HCT116 (cell line): ENCODE measurements around the gene RPTOR. TPM values are rescaled to one million over a fixed set of nuclear protein-coding genes. Genes with fewer than 3 reads are reported as not detected.

Experiments
- ATAC-seq: fragments of 200-7000 bp; cut with Tn5 transposase; 2 replicates; pipeline ENCODE4 v1.9.1; 2020; ENCODE audit warnings: mild to moderate bottlenecking, moderate library complexity
- BruUV-seq: library from RNA; stranded (reverse); fragments of 400-500 nt; replicated peaks from 2 replicates; lab custom pipeline; 2021; lab: Mats Ljungman, UMichigan
- CTCF ChIA-PET: fragments of 300-600 bp; sonication (Branson Sonifier 250); formaldehyde crosslinking; loops from one replicate; lab custom pipeline; 2021; ENCODE audit warnings: antibody characterized with exemption; lab: Charles Lee
- POLR2A ChIA-PET: fragments of 300-600, 350-600 bp; sonication (Branson Sonifier 250); formaldehyde crosslinking; loops from one replicate; lab custom pipeline; 2021; ENCODE audit warnings: antibody characterized with exemption; lab: Charles Lee
- RAD21 ChIA-PET, 2 experiments: fragments of 300-600 bp; sonication (Branson Sonifier 250); formaldehyde crosslinking; loops; one replicate each; lab custom pipeline; 2023; ENCODE audit warnings: low total read pairs in 2 of 2; ENCODE audit not compliant: uncharacterized antibody in 2 of 2, unreplicated experiment in 2 of 2, low non-redundant PET in 1 of 2; lab: Charles Lee
- DNase-seq: peaks from one replicate; pipeline ENCODE4 v3.0.0-alpha.2; 2010; ENCODE audit warnings: low read depth, low spot score
- H2AFZ ChIP-seq: fragments of 200-600 bp; shearing (Covaris generic), sonication (generic); 2 replicates; pipeline ENCODE4 v1.6.1; 2017; ENCODE audit warnings: low read depth, mixed run types, mixed read lengths, antibody characterized with exemption, low read length; ENCODE audit not compliant: poor library complexity, severe bottlenecking
- H3K27ac ChIP-seq: 2 replicates; pipeline ENCODE4 v1.5.1; 2012; ENCODE audit warnings: low read depth, low read length
- H3K27me3 ChIP-seq: fragments of 200-600 bp; sonication (generic); 2 replicates; pipeline ENCODE4 v1.6.1; 2016; ENCODE audit warnings: mixed run types, low read length, mixed read lengths; ENCODE audit not compliant: insufficient read depth
- H3K36me3 ChIP-seq, 2 experiments: fragments of 200-500 bp in 1 of 2; fragments of 200-600 bp in 1 of 2; sonication (Bioruptor generic) in 1 of 2; sonication (generic) in 1 of 2; 2 replicates each; pipeline versions ENCODE4 v1.5.1 to v1.6.1; 2014 to 2016; ENCODE audit warnings: low read length in 2 of 2, inconsistent platforms in 1 of 2, mixed read lengths in 1 of 2, mixed run types in 1 of 2; ENCODE audit not compliant: insufficient read depth in 2 of 2, control insufficient read depth in 1 of 2
- H3K4me1 ChIP-seq, 2 experiments: fragments of 200-600 bp in 1 of 2; sonication (generic) in 1 of 2; 2 replicates each; pipeline versions ENCODE4 v1.5.1 to v1.6.1; 2012 to 2017; ENCODE audit warnings: low read length in 2 of 2, inconsistent platforms in 1 of 2, mild to moderate bottlenecking in 1 of 2, mixed read lengths in 1 of 2, mixed run types in 1 of 2, moderate library complexity in 1 of 2; ENCODE audit not compliant: insufficient read depth in 2 of 2, control insufficient read depth in 1 of 2
- H3K4me2 ChIP-seq: fragments of 200-600 bp; sonication (generic); 2 replicates; pipeline ENCODE4 v1.6.1; 2017; ENCODE audit warnings: mixed run types, low read length, mixed read lengths
- H3K4me3 ChIP-seq, 2 experiments: fragments of 200-600 bp in 1 of 2; sonication (generic) in 1 of 2; replicated peaks in 1 of 2; 2 replicates each; pipeline ENCODE4 v1.5.1; 2011 to 2016; ENCODE audit warnings: low read length in 2 of 2, control low read depth in 1 of 2, low read depth in 1 of 2, mild to moderate bottlenecking in 1 of 2, mixed read lengths in 1 of 2, mixed run types in 1 of 2
- H3K79me2 ChIP-seq: fragments of 200-600 bp; sonication (generic); 2 replicates; pipeline ENCODE4 v1.6.1; 2017; ENCODE audit warnings: mild to moderate bottlenecking, mixed run types, low read length, moderate library complexity, mixed read lengths; ENCODE audit not compliant: insufficient read depth
- H3K9ac ChIP-seq: fragments of 200-600 bp; sonication (generic); 2 replicates; pipeline ENCODE4 v1.6.1; 2016; ENCODE audit warnings: low read length, mixed read lengths
- H3K9me2 ChIP-seq: fragments of 200-600 bp; sonication (generic), shearing (Covaris generic); 2 replicates; pipeline ENCODE4 v1.6.1; 2017; ENCODE audit warnings: mixed run types, mild to moderate bottlenecking, moderate library complexity; ENCODE audit not compliant: insufficient read depth
- H3K9me3 ChIP-seq, 2 experiments: fragments of 200-500 bp in 1 of 2; fragments of 200-600 bp in 1 of 2; sonication (Bioruptor generic) in 1 of 2; sonication (generic) in 1 of 2; 2 replicates each; pipeline ENCODE4 v1.6.1; 2014 to 2017; ENCODE audit warnings: low read length in 2 of 2, mixed read lengths in 2 of 2, inconsistent platforms in 1 of 2, low read depth in 1 of 2, mild to moderate bottlenecking in 1 of 2, mixed run types in 1 of 2, moderate library complexity in 1 of 2; ENCODE audit not compliant: control insufficient read depth in 1 of 2, insufficient read depth in 1 of 2
- H4K20me1 ChIP-seq: fragments of 200-600 bp; sonication (generic), shearing (Covaris generic); 2 replicates; pipeline ENCODE4 v1.6.1; 2017; ENCODE audit warnings: mixed run types, mild to moderate bottlenecking, moderate library complexity; ENCODE audit not compliant: insufficient read depth
- CBX3 ChIP-seq: IDR thresholded peaks from 2 replicates; pipeline ENCODE4 v1.6.1; 2012; ENCODE audit warnings: low read depth
- CEBPB ChIP-seq: IDR thresholded peaks from 2 replicates; pipeline ENCODE4 v1.6.1; 2012; ENCODE audit warnings: low read depth
- EZH2 ChIP-seq: fragments of 200-600 bp; sonication (generic); IDR thresholded peaks from 2 replicates; pipeline ENCODE4 v1.6.1; 2017; ENCODE audit warnings: antibody characterized with exemption, mixed run types
- EZH2phosphoT487 ChIP-seq: fragments of 200-600 bp; IDR thresholded peaks from 2 replicates; pipeline ENCODE4 v1.6.1; 2018; ENCODE audit warnings: antibody characterized with exemption, borderline replicate concordance
- POLR2A ChIP-seq: IDR thresholded peaks from 2 replicates; pipeline ENCODE4 v1.7.0; 2011; ENCODE audit warnings: borderline replicate concordance; ENCODE audit not compliant: insufficient read depth, insufficient read length; ENCODE audit errors: extremely low read depth
- YY1 ChIP-seq: IDR thresholded peaks from 2 replicates; pipeline ENCODE4 v1.6.1; 2011; ENCODE audit warnings: low read length, low read depth, moderate library complexity, mild to moderate bottlenecking; ENCODE audit not compliant: insufficient replicate concordance; ENCODE audit errors: extremely low read depth
- intact Hi-C: fragments of 100-400 bp; cut with micrococcal nuclease; formaldehyde crosslinking; loops from 2 replicates; pipeline ENCODE4 v1.10.0; 2022
- total RNA-seq: library from RNA; stranded (reverse); gene quantifications from one replicate; pipeline ENCODE4 v1.2.1, GENCODE V29; 2021; ENCODE audit not compliant: unreplicated experiment
- TF ChIP-seq, protein P1 (sequence below), 3 experiments: fragments of 200-600 bp in 1 of 3; sonication (generic) in 1 of 3; IDR thresholded peaks in 2 of 3; conservative IDR thresholded peaks in 1 of 3; 2 replicates each; pipeline ENCODE4 v1.5.1; 2012 to 2017; ENCODE audit warnings: low read depth in 2 of 3, low read length in 2 of 3, antibody characterized with exemption in 1 of 3, borderline replicate concordance in 1 of 3, control low read depth in 1 of 3, mild to moderate bottlenecking in 1 of 3, mixed read lengths in 1 of 3, mixed run types in 1 of 3, moderate library complexity in 1 of 3; ENCODE audit not compliant: insufficient read depth in 1 of 3

RPTOR gene
- total RNA-seq, 1 experiment from 2014 or later = 69.5 TPM

DNA sequence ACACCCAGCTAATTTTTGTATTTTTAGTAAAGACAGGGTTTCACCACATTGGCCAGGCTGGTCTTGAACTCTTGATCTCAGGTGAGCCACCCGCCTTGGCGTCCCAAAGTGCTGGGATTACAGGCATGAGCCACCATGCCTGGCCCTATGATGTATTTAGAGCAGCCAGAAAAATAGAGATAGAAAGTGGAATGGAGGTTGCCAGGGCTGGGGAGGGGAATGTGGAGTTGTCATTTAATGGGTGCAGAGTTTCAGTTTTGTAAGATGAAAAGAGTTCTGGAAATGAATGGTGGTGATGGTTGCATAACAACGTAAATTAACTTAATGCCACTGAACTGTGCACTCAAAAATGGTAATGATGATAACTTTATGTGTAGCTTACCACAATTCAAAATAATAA is 36.7 kb upstream of the RPTOR start:
- CTCF ChIA-PET = no interaction called here
- no peak overlapping the region for H3K27ac ChIP-seq
- no peak for DNase-seq
- H4K20me1 ChIP-seq = no peaks in the 10 kb centered on the region
- H3K4me2 ChIP-seq = no peak overlapping the region
- POLR2A ChIA-PET = no interaction called here
- H2AFZ ChIP-seq = no peak overlapping the region
- no peaks in the 10 kb centered on the region for H3K9me2 ChIP-seq
- no peak overlapping the region for H3K4me3 ChIP-seq
- no peak for ATAC-seq
- no peak overlapping the region for H3K9ac ChIP-seq
- H3K9me3 ChIP-seq = no peaks in the 10 kb centered on the region
- no peak for TF ChIP-seq YY1
- TF ChIP-seq, all 23 proteins: peak for 0
- RAD21 ChIA-PET = no interaction called here
- BruUV-seq = no TSS peak
- Histone ChIP-seq H3K79me2 (no peaks in the 10 kb centered on the region), H3K4me1 (no peaks in the 10 kb centered on the region), H3K27me3 (peaks cover 36% of the 10 kb centered on the region; the same call in 1 of the 2 replicates), H3K36me3 (no peaks in the 10 kb centered on the region)
- intact Hi-C loops = no loop called here

DNA sequence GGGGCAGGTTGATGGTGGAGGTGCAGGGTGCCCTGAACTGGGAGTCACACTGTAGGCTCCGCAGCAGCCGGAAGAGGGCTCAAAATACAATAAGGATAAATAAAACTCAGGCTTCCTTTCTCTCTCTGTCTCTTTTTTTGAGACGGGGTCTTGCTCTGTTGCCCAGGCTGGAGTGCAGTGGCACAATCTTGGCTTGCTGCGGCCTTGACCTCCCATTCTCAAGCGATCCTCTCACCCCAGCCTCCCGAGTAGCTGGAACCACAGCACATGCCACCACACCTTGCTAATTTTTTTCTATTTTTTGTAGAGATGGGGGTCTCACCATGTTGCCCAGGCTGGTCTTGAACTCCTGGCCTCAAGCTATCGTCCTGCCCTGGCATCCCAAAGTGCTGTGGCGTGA is 35.3 kb upstream of the RPTOR start:
- TF ChIP-seq YY1 (no peak), CBX3 (no peak), EZH2 (no peak), POLR2A (no peak), EZH2phosphoT487 (no peak), CEBPB (no peak)
- TF ChIP-seq, protein P1, sequence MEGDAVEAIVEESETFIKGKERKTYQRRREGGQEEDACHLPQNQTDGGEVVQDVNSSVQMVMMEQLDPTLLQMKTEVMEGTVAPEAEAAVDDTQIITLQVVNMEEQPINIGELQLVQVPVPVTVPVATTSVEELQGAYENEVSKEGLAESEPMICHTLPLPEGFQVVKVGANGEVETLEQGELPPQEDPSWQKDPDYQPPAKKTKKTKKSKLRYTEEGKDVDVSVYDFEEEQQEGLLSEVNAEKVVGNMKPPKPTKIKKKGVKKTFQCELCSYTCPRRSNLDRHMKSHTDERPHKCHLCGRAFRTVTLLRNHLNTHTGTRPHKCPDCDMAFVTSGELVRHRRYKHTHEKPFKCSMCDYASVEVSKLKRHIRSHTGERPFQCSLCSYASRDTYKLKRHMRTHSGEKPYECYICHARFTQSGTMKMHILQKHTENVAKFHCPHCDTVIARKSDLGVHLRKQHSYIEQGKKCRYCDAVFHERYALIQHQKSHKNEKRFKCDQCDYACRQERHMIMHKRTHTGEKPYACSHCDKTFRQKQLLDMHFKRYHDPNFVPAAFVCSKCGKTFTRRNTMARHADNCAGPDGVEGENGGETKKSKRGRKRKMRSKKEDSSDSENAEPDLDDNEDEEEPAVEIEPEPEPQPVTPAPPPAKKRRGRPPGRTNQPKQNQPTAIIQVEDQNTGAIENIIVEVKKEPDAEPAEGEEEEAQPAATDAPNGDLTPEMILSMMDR (IDR thresholded peaks at IDR 0.05 in 2 of 3, conservative IDR thresholded peaks at IDR 0.05 in 1 of 3; ENCODE audit: borderline replicate concordance in 1 of 3, insufficient read depth in 1 of 3, low read depth in 2 of 3, low read length in 2 of 3) = no peak
- BruUV-seq = no TSS peak
- Histone ChIP-seq H3K9me3 (no peaks in the 10 kb centered on the region), H3K9me2 (no peaks in the 10 kb centered on the region), H3K27me3 (peaks cover 35% of the 10 kb centered on the region; the same call in 1 of the 2 replicates), H3K79me2 (no peaks in the 10 kb centered on the region), H3K9ac (no peak overlapping the region), H2AFZ (no peak overlapping the region), H3K36me3 (no peaks in the 10 kb centered on the region), H4K20me1 (no peaks in the 10 kb centered on the region), H3K4me3 (no peak overlapping the region), H3K4me1 (no peaks in the 10 kb centered on the region), H3K4me2 (no peak overlapping the region), H3K27ac (no peak overlapping the region)
- RAD21 ChIA-PET = no interaction called here
- ATAC-seq (no peak), DNase-seq (no peak)
- POLR2A ChIA-PET = no interaction called here
- CTCF ChIA-PET = no interaction called here
- intact Hi-C loops = no loop called here
